ENCODE data around the gene GTPBP3. TPM values are rescaled to one million over a fixed set of nuclear protein-coding genes. Genes with fewer than 3 reads are reported as not detected.
A peak's percentile ranks its signal among the peaks of the same experiment; 100 is the strongest.

The GTPBP3 gene
- total RNA-seq, 1 donor from 2014 or later, result 10.8 TPM

DNA sequence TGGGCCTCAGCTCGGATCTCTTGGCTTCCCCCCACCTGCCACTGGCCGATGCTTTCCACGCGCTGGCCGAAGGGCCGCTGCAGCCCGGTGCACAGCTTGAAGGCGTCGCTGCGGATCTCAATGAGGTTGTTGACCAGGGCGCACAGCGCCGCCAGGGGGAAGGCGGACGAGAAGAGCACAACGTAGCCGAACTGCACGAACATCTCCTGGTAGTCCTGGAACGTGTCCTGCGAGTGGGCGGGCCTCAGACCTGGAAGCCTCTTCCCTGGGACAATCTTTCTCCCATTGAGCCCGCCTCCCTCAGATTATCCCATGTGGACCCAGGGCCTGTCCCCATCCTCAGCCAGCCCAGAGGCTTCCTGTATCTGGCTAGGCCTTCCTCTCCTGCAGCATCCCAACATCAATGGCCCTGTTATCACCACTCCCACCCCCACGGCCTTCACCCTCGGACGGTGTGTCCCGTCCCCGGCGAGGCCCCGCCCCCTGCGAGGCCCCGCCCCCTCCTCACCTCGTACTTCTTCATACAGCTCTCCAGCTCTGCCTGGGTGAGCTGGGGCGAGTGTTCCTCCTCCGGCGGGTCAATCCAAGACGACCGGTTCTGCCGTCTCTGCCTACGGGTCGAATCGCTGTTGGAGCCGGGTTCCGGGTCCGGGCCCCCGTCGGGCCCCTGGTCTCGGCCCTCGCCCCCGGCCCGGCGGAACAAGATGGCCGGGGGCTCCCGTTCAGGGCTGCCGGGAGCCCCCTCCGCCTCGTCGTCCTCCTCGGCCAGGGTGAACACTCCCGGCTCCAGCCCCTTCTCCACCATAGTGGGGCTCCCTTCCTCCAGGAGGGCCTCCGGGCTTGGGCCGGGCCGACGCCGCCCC lies 9.5 kb upstream of the GTPBP3 start:
- intact Hi-C loops (cut with micrococcal nuclease), result no loop called here
- no peak for TF ChIP-seq CTCF (IDR thresholded peaks at IDR 0.05; ENCODE audit: borderline replicate concordance)
- Histone ChIP-seq H3K27ac (replicated peaks) (no peak overlapping the region), H3K4me1 (peaks cover 12% of the 10 kb centered on the region), H3K9me3 (replicated peaks) (no peaks in the 10 kb centered on the region), H3K27me3 (ENCODE audit: low read depth) (no peaks in the 10 kb centered on the region), H3K4me3 (peak overlapping the region; percentile 27), H3K36me3 (peaks cover 14% of the 10 kb centered on the region)
- DNase-seq, result no peak

- no peaks in the 10 kb centered on the region for H3K27me3 ChIP-seq (ENCODE audit: low read depth)
- peaks cover 14% of the 10 kb centered on the region for H3K36me3 ChIP-seq
- TF ChIP-seq CTCF (IDR thresholded peaks at IDR 0.05; ENCODE audit: borderline replicate concordance), result no peak
- no peak for DNase-seq
- peak overlapping the region; percentile 27 for H3K4me3 ChIP-seq
- no peak overlapping the region for H3K27ac ChIP-seq (replicated peaks)
- H3K4me1 ChIP-seq, result peaks cover 16% of the 10 kb centered on the region
- intact Hi-C loops (cut with micrococcal nuclease), result no loop called here
- no peaks in the 10 kb centered on the region for H3K9me3 ChIP-seq (replicated peaks)
Measured at GRCh38 chr19:17328517-17329365, 8.6 kb upstream of the GTPBP3 start.

GRCh38 chr19:17329366-17330261 lies 7.7 kb upstream of the GTPBP3 start:
- peaks cover 13% of the 10 kb centered on the region for H3K36me3 ChIP-seq
- no peak for TF ChIP-seq CTCF (IDR thresholded peaks at IDR 0.05; ENCODE audit: borderline replicate concordance)
- H3K9me3 ChIP-seq (replicated peaks), result no peaks in the 10 kb centered on the region
- H3K4me1 ChIP-seq, result peaks cover 19% of the 10 kb centered on the region
- no peak overlapping the region for H3K4me3 ChIP-seq
- intact Hi-C loops (cut with micrococcal nuclease), result no loop called here
- DNase-seq, result no peak
- no peak overlapping the region for H3K27ac ChIP-seq (replicated peaks)
- no peaks in the 10 kb centered on the region for H3K27me3 ChIP-seq (ENCODE audit: low read depth)

DNA sequence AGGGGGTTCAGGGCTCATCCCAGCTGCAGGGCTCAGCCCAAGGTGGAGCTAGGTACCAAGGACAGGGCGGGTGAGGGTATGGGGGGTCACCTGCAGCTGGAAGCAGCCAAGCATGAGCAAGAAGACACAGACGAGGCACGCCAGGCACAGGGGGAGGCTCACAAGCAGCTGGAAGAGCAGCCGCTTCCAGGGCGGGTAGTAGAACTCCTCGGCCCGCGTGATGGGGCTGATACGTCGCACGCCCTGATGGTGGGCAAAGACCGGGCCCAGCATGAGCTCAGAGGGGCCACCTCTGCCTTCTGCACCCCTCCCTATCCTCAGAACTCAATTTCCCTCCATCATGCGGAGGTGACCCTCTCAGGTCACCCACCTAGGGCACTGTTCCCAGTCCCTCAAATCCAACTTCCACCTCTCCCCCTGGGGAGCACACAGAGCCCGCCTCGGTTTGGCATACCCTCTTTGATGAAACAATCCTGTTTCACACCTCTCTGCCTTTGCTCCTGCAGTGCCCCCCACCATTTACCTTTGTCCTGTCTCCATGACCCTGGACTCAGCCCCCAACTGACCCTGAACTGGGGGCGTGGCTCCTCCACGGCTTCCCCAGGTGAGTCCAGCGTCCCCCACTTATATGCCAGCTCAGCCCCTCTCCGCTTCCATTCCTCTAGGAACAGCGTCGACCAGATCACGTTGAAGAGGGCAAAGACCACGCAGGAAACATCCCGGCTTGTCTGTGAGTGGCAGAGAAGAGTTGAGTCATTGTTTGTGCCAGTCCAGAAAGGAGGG lies 6.9 kb upstream of the GTPBP3 start:
- Histone ChIP-seq H3K9me3 (replicated peaks) (no peaks in the 10 kb centered on the region), H3K36me3 (peaks cover 6% of the 10 kb centered on the region), H3K27me3 (ENCODE audit: low read depth) (no peaks in the 10 kb centered on the region), H3K4me1 (peaks cover 25% of the 10 kb centered on the region), H3K4me3 (no peak overlapping the region), H3K27ac (replicated peaks) (no peak overlapping the region)
- TF ChIP-seq CTCF (IDR thresholded peaks at IDR 0.05; ENCODE audit: borderline replicate concordance), result no peak
- DNase-seq, result no peak
- intact Hi-C loops (cut with micrococcal nuclease), result no loop called here

All from left ventricle myocardium inferior (tissue), 1 donor.